HG02938 (cell line): ENCODE results near the gene PCARE.

Source experiments
- ATAC-seq: cut with Tn5 transposase; IDR thresholded peaks from one replicate; pipeline ENCODE4 v1.9.1; 2021; ENCODE audit warnings: mild to moderate bottlenecking, moderate library complexity; ENCODE audit not compliant: unreplicated experiment

PCARE gene

GRCh38 chr2:29063646-29064345, 10.5 kb downstream of the PCARE start:
- ATAC-seq, result no peak

- ATAC-seq, result no peak
Measured at GRCh38 chr2:29063056-29063455, 11.3 kb downstream of the PCARE start.

GRCh38 chr2:29062371-29062770, 12.0 kb downstream of the PCARE start:
- ATAC-seq, result no peak

- no peak for ATAC-seq
Measured at GRCh38 chr2:29061616-29062015, 12.7 kb downstream of the PCARE start.

GRCh38 chr2:29061176-29061575, 13.1 kb downstream of the PCARE start:
- ATAC-seq, result no peak

GRCh38 chr2:29060441-29060840, 13.9 kb downstream of the PCARE start:
- no peak for ATAC-seq

- ATAC-seq, result no peak
Measured at GRCh38 chr2:29059624-29060023, 14.7 kb downstream of the PCARE start.

GRCh38 chr2:29057006-29057405, 17.3 kb downstream of the PCARE start:
- no peak for ATAC-seq

GRCh38 chr2:29056452-29056851, 17.9 kb downstream of the PCARE start:
- ATAC-seq, result no peak

GRCh38 chr2:29055601-29056000, 18.7 kb downstream of the PCARE start:
- no peak for ATAC-seq

GRCh38 chr2:29054430-29054829, 19.9 kb downstream of the PCARE start:
- no peak for ATAC-seq

- no peak for ATAC-seq
Measured at GRCh38 chr2:29053670-29054400, 20.5 kb downstream of the PCARE start.

- no peak for ATAC-seq
Measured at GRCh38 chr2:29053223-29053622, 21.1 kb downstream of the PCARE start.

GRCh38 chr2:29052807-29053206, 21.5 kb downstream of the PCARE start:
- ATAC-seq, result no peak

- ATAC-seq, result no peak
Measured at GRCh38 chr2:29051730-29052129, 22.6 kb downstream of the PCARE start.

- no peak for ATAC-seq
Measured at GRCh38 chr2:29050591-29050990, 23.7 kb downstream of the PCARE start.

- ATAC-seq, result no peak
Measured at GRCh38 chr2:29047083-29047845, 27.1 kb downstream of the PCARE start.

GRCh38 chr2:29046321-29046720, 28.0 kb downstream of the PCARE start:
- no peak for ATAC-seq

- ATAC-seq, result no peak
Measured at GRCh38 chr2:29044459-29044858, 29.9 kb downstream of the PCARE start.

GRCh38 chr2:29042561-29043075, 31.7 kb downstream of the PCARE start:
- no peak for ATAC-seq

GRCh38 chr2:29041161-29041660, 33.1 kb downstream of the PCARE start:
- ATAC-seq, result no peak
